HG02970 (cell line): ENCODE results near the gene BCL11A.
A peak's percentile ranks its signal among the peaks of the same experiment; 100 is the strongest.
"Not testable (repeated sequence)": the region's sequence is repeated elsewhere in the genome, so short reads cannot be mapped to it uniquely, and the experiment has no call there.

Experiments
- ATAC-seq: cut with Tn5 transposase; IDR thresholded peaks from one replicate; pipeline ENCODE4 v1.9.1; 2021; ENCODE audit warnings: mild to moderate bottlenecking, moderate library complexity, moderate number of reproducible peaks; ENCODE audit not compliant: unreplicated experiment, low FRiP score

The BCL11A gene

DNA sequence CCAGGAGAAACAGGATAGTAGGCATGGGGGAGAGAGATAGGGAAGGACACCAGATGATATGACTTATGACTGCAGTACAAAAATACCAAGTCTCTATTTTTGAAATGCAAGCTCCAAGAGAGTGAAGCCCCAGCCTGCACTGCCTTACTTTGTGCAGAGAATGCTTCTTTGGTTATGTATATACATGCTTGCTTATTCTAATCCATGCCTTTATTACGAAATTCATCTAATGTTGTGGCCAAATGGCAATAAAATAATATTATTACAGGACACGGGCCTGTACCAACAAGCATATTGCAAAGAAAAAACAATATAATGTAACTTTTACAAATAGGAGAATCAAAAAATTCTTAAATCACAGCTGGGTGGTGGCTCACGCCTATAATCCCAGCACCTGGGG lies 110.8 kb downstream of the BCL11A start:
- ATAC-seq: no peak

DNA sequence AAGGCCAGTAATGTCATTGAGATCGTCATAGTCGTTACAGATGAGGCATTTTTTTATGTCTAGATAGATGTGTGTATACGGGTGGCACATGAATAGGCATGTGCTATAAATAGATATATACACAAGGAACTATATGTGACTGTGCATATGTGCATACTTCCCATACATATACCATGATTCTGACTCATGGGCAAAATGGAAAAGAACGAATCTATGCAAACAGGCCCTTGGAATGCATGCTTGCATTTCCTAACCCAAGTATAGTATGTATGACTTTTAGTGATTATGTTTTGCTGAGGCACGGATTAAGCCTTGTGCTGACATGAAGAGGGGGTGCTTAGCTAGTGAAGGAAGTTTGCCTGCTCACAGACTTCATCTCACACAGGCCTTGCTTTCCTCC lies 111.7 kb downstream of the BCL11A start:
- ATAC-seq: no peak

DNA sequence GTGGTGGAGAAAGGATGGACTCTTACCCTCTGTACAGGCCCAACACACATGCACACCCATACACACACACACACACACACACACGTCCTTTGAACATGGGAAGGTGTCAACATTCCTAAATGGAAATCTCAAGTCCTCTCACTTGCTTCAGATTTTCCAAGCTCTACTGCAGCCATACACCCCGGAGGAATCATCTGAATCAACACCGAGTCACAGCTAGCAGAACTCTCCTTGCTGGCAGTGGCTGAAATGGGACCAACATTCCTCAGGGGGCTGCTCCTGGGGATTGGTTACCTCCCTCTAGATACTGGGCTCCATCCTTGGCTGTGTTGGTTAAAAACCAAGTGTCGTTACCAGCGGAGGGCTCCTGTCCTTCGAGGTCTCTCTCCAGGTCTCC lies 112.7 kb downstream of the BCL11A start:
- ATAC-seq: no peak

DNA sequence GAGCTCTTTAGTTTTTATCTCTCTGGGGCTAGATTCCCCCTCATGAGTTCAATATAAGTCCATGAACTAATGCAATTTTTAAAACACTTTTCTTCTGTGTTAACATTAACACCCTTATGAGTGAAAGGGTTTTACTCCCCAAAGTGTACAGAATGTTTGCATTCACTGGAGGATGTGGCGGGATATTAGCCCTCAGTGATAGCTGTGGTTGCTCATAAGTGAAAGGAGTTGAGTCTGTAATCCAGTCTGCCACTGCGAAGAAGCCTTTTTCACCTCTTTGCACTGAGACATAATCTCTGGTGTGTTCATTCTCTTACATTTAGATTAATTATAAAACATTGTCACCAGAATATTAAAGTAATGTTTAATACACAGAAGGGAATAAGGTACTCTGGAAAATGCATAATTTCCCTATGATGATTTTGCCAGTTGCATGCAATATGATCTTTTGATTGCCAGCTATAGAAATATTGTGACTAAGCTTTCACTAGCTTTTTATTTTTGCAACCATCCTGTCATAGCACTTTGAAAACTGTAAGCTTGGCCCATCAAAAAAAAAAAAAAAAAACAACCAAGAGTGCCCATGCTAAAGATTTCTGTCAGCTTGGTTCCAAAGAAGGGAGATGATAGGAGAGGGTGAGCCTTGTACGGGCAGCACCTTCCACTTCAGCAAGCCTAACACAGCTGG lies 113.2 kb downstream of the BCL11A start:
- no peak for ATAC-seq

DNA sequence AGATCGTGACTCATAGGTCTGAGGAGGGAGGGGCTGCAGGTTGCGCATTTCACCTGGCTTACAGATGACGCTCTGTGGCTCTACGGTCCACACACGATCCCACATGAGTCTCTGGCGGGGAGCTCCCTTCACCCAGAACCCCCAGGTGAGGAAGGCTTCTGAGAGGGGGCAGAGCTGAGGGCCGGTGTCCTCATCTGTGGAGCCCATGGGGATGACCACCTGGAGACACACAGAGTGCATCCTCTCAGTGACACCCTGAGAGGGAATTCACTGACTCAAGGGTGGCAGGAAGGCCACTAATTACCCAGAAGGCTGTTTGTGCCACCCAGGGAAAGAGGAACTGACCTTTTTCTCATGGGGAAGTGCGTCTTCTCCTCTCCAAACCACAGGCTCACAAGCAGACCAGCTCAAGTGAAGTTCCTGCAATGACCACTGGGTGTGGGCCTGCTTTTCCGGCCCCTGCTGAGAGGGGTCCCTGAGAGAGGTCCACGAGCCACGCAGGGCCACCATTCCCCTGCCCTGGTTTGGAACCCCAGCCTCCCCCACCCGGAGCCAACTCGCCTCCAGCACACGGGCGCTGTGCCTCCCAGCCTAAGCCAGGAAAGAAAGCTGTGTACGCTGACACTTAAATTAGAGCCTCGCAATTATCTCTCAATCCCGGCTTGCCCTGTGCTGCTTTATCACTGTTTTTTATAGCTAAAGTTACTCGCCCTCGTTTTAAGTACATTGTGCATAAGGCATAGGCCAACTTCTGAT lies 114.1 kb downstream of the BCL11A start:
- ATAC-seq: peak; percentile 98

DNA sequence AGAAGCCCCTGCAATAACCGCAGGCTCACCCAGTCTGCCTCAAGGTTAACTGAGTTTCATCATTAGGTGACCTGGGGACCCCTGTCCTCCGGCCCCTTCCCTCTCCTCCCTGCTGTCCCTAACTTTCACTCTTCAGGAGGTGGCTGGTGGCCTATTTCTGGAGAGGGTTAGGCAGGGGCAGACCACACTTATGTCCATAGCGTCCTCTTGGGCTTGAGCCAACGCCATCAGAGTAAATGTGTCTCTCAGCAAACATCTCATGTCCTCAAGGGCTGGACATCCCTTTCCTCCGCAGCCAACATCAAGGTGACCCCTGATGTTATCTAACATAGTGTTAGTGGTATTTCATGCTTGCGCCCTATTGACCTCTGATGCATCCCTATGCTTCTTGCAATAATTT lies 114.8 kb downstream of the BCL11A start:
- ATAC-seq: no peak

DNA sequence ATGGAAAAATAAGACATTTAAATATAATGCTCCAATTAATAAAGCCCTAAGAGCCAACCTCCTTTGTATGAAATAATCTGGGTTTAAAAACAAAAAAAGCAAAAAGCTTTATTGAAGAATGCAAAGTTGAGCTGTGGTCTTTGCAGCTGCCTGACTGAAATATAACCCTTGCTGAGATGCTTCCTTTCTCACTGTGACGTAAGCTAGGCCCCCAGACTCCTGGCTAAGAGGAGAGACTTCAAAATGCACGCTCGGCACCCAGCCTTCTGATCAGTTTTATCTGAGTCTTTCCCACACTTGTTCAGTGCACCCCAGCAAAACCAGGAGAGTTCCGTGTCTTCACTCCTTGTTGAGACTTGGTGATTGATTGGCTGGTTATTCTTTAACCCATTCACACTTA lies 115.3 kb downstream of the BCL11A start:
- ATAC-seq: no peak

DNA sequence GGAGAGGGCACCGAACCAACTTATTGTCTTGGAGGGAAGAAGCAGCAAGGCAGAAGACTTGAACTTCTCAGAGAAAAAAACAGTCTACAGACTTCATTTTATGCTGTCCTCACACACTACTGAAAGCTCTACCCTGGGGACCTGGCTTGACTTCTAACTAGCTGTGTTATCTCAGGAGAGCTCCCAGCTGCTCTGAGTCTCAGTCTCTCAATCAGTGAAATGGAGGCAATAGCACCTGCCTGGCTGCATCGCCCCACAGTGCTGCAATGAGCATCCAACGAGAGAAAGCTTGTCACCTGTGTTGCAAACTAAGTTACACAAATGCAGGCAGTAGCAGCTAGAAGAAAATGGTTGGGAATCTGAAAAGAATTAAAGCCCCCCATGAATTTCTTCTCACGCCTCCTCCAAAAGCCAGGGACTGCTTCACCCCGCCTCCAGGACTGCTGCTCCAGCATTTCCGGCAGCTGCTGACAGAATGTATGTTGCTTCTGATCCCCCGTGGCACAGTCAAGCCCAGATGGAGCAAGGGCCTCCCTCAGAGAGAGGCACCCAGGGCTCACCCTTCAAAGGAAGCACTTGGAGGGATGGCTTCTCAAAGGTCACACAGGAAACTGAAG lies 116.3 kb downstream of the BCL11A start:
- no peak for ATAC-seq

DNA sequence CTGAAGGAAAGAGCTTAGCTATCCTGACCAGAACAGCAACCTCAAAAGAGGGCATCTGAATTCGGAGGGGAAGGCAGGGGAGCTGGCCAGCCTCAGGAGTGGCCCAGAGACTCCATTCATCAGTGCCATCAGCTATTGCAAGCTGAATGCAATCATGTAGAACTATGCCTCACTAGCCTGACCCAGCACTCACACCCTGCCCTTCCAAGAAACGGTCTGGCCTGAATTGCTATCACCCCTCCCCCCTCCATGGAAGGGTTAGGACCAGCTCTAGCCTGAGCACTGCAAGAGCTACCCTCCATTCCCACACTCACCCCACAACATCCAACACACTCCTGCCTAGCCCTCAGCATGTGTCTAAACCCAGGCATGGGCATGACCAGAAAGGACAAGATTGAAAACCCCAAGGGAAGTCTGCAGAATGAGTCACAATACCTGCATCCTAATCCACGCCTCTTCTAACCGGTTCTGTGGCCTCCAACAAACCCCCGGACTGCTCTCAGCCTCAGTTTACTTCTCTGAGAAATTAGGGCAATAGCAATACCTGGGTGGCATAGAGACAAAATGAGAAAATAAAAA lies 120.3 kb downstream of the BCL11A start:
- no peak for ATAC-seq

DNA sequence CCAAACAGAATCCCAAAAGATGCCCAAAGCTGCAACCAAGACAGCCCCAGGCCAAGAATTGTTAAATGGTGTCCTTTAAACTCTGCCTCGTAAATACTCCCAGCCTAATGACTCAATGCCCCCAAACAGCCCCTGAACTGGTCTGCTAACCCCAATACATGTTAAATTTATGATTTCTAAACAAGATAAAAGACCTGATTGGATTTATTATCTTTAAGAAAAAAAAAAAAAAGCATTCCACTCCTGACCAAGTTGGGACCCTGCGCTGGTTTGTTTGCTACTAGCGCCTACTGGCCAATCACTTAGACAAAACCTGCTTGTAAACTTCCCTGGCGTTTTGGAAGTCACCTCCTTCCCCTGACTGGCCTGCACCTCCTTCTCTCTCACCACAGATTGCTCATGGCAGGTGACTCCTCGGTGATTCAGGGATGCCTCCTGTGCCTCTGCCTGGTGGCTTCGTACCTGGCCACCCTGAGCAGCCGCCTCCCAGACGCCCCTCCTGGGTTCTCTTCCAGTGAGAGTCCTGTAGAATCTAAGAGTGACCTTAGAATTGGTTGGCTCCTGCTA lies 121.3 kb downstream of the BCL11A start:
- ATAC-seq: no peak

DNA sequence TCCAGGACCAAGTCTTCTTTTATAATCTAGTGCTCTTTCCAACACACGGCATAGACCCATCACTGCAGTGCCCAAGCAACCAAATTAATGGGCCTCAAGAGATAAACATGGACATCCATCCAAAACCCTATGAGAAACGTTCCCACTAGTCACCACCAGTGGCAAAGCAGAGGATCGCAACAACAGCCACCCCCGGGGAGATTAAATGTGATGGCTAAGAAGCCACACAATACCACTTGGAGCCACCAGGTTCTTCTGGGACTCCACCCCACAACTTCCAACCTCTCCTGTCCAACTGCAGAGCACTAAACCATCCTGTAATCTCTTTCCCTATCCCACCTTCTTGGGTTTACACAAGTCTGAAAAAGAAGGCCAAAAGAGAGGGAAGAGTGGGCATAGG lies 123.8 kb downstream of the BCL11A start:
- ATAC-seq: no peak

DNA sequence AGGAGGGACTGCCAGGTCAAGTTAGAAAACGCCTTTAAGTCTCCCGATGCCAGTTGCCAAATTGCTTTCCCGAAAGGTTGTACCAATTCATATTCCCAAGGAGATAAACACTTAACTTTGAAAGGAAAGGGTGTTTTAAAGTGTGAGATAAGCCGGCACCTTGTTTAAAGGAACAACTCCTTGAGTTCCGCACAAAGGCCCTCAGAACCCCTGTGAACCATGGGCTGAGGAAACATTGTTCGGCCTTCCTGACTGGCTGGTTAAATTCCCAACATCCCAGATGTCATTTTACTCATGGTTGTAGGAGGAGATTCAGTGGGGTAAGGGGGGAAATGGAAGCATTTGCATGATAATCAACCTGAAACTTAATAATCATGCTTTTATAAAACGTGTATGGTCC lies 126.6 kb downstream of the BCL11A start:
- ATAC-seq: no peak

DNA sequence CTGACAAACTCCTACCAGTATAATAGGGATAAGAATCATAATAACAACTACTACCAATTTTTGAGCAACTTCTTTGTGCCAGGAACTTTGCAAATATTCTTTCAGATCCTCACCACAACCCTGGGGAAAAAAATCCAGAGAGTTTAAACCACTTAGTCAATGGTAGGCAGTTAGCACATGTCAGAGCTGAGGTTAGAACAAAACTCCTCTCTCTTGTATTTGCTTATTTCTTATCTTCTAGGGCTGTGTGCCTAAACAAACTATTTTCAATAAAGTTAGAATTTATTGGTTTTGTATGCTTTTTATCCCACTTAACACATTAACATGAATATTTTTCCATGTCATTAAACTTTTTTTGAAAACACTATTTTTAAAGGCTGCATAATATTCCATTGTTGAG lies 127.1 kb downstream of the BCL11A start:
- no peak for ATAC-seq

DNA sequence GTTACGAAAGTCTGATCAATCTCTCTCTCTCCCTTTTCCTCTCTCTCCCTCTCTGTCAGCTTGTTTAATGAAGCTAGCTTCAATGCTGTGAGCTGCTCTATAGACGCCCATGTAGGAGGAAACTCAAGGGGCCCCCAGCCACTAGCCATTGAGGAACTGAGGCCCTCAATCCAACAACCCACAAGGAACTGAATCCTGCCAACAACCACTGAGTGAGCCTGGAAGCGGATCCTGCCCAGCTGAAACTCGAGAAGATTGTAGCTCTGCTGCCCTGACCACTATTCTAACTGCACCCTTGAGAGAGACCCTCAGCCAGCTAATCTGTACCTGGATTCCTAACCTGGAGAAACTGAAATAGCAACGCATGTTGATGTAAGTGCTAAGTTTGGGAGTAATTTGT lies 129.2 kb downstream of the BCL11A start:
- no peak for ATAC-seq

DNA sequence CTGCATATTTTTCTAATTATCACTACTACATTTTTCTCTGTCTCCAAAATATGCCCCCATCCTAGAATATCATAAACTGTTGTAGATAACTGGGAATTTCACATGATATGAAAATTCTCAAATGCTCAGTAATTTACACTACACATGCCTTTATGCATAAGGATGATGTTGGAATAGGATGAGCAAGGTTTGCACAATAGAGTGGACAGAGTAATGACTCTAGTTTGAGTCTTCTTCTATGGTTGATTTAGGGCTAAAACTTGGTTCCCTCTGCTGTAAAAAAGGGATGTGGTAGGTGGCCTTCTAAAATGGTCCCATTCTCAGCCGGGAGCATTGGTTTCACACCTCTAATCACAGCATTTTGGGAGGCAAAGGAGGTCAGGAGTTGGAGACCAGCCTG lies 129.9 kb downstream of the BCL11A start:
- no peak for ATAC-seq

DNA sequence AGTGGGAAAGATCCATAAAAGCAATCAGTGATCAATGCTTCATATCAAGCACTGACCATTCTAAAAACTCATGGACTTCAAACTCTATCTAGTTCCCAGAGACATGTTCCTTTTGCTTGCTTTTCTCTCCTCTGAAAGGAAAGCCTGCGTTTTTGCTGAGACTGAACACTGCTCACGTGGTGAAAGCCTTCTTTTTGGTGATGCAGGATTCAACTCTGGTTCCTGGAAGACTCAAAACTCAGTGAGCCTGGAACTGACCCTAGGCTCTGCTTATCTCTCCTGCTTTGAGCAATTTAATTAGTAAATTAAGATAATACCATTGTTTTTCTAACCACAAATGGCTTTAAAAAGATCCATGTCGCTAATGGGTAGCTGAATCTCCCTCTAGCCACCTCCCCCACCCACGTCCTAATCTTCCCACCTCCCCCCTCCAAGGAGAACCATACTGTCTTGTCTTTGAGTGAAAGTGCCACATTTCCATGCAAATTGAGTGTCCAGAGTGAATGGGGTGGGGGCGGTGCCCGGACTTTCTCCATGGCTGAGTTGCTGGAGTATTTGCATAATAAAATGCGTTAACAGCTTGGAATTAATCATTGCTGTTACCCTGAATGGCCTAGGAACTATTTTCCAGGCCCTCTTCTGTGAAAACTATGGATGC lies 130.5 kb downstream of the BCL11A start:
- ATAC-seq: no peak

DNA sequence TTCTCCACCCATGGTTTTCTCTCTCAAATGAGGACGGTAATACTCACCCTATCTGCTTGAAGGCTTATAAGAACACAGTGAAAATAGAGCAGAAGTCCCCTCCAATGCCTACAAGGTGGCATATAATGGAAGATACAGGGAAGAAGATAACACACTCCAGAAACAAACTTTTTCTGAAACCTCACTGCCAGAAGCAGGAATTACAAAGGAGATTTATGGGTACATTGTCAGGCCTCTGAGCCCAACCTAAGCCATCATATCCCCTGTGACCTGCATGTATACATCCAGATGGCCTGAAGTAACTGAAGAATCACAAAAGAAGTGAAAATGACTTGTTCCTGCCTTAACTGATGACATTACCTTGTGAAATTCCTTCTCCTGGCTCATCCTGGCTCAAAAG lies 136.2 kb downstream of the BCL11A start:
- ATAC-seq: not testable (repeated sequence)

DNA sequence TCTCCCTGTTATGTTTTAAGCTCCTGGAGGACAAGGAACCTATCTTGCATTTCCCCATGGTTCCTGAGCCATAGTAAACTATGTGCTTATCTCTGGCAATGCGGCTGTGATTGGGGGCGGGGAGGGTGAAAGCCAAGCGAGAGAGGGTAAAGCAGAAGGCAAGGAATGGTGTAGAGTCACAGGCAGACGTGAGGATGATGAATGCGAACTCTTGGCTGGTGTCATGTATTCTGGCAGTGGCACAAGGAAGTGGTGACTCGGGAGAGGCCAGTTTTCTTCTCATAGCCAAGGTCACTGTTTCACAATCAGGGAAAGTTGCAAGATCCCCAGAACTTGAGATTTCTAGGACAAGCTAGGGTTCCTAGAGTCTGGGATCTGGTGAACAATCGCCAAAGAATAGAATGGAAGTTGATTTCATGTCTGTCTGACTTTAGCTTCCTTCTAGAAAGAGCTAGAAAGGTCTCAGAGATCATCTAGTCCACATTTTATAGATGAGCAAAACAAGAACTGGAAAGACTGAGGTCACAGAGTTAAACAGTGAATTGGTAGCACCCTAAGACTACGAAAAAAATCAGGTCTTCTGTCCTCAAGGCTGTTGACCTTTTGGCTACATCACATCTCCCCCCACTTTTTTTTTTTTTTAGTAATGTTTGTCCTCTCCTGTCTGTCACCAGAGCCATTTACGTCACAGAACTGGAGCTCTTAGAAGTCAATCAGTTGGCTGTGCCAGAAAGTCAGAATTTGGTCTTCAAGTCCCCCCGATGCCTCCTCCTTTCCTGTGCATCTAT lies 137.0 kb downstream of the BCL11A start:
- no peak for ATAC-seq

DNA sequence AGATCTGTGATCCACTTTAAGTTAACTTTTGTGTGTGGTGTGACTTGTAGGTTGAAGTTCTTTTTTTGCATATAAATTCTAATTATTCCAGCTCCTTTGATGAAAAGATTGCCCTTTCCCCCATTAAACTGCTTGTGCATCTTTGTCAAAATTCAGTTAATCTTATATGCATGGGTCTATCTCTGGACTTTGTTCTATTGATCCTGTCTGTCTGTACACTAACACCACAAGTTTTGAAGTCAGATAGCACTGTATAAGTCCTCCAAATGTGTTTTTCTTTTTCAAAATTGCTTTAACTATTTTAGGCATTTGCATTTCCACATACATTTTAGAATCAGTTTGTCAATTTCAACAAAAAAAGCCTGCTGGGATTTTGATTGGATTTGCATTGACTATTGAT lies 137.6 kb downstream of the BCL11A start:
- ATAC-seq: no peak
